ENCODE data around the gene PRDM5.

PRDM5 gene

GRCh38 chr4:120922381-120923206, at the start of gene PRDM5:
Gene PRDM5 (minus strand): TSS chr4:120922726. CDS start chr4:120922608, 118 bp downstream.
- DNase-seq = peak in 4 of 6 experiments; percentile 4 to 46 (median 28)

GRCh38 chr4:120971884-120972283, 49.4 kb upstream of the PRDM5 start:
- no peak for DNase-seq

- DNase-seq = no peak
Observed at GRCh38 chr4:120965938-120966337, 43.4 kb upstream of the PRDM5 start.

- no peak for DNase-seq
Observed at GRCh38 chr4:120964596-120964995, 42.1 kb upstream of the PRDM5 start.

- no peak for DNase-seq
Observed at GRCh38 chr4:120963449-120963848, 40.9 kb upstream of the PRDM5 start.

- DNase-seq = no peak
Observed at GRCh38 chr4:120960656-120961267, 38.2 kb upstream of the PRDM5 start.

- DNase-seq = no peak
Observed at GRCh38 chr4:120948382-120948781, 25.9 kb upstream of the PRDM5 start.

DNA sequence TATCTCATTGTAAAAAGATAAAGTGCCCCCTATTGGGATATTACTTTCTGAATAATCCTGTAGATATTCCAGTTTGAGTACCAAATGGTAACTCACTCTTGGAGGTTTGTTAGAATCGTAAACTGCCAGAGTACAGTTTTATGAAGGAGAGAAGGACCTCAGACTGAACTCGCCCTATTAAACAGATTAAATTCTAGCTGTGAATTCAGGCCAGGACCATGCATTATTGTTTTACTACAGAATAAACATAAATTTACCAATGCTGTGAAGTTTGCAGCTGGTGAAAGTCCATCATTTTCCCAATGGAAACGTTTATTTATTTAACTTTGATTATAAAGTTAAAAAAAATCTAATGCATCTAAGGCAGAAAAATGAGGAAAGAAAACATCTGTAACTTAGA, 20.2 kb upstream of the PRDM5 start:
- no peak for DNase-seq

GRCh38 chr4:120940547-120940946, 18.0 kb upstream of the PRDM5 start:
- DNase-seq = no peak

- DNase-seq = no peak
Observed at GRCh38 chr4:120939693-120940092, 17.2 kb upstream of the PRDM5 start.

GRCh38 chr4:120929847-120930246, 7.3 kb upstream of the PRDM5 start:
- DNase-seq = no peak

GRCh38 chr4:120927801-120928409, 5.4 kb upstream of the PRDM5 start:
- DNase-seq = no peak

DNA sequence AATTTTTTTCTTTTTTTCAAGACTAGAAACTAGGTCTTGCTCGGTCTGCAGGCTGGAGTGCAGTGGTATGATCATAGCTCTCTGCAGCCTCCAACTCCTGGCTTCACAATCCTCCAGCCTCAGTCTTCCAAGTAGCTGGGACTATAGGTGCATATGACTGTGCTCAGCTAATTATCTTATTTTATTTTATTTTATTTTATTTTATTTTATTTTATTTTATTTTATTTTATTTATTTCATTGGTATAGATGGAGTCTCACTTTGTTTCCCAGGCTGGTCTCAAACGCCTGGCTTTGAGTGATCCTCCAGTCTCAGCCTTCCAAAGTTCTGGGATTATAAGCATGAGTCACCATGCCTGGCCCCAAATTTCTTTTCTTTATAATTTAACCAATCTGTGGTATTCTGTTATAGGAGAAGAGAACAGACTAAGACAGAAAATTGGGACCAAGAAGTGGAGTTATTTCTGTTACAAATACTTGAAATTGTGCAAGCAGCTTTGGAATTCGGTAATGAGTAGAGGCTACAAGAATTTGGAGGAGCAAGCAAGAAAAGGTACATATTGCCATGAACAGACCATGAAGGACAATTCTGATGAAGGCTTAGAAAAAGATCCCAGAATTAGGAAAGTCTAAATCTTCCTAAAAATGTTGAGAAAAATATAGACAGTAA, 4.0 kb upstream of the PRDM5 start:
- DNase-seq = no peak

GRCh38 chr4:120924931-120925330, 2.4 kb upstream of the PRDM5 start:
- DNase-seq = no peak

DNA sequence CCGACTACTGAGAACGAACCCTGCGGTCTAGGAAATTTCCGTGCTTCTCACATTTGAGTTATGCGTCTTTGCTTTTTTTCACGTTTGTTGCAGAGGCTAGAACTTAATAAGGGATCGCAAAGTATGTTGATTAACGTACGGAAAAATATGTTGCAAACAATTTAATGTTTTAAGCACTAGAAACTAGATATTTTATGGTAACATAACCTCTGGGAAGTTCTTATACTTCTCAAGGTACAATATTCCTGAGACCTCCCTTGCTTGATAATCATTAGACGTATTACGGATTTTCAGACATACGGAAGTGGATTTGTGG, 639 bp upstream of the PRDM5 start:
- DNase-seq = no peak

DNA sequence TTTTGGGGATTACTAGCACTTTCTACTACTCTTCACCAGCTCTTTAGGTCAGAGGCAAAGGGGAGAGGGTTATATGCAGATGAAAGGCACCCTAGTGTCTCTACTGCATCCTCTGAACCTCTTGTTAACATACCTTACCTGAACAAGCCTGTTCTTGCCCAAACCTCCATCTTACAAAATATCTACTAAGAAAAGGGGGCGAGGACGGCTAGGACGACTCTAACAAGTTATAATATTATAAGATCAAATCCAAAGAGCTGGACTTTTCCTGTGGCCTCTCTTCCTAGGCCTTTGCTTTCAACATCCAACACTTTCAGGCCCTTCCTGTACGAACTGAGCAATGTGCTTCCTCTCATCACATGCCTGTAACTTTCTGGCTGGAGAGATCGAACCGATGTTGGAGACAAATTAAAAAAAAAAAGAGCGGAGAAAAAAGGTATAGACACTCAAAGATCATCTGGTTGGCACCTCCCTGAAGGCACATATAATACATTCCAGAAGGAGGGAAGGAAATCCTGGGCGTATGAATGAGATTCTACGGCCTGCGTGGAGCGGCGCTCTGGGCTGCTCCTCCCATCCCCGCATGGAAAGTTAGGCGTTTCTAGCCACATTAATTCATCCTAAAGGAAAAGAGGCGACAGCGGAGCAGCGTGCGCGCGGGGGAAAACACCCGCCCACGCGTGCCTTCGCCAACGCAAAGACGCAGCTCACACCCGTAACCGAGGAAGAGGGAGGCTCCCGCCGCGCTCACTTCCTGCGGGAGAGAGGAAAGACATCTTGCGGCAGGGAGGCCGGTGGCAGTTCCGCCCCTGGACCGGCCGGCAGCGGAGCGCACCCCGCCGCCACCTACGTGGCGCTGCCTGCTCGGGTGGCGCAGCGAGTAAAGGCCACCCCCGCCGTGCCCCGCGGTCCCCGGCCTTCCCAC, 808 bp downstream of the PRDM5 start:
- DNase-seq = peak in 4 of 6 experiments; percentile 11 to 46 (median 30)

- DNase-seq = no peak
Observed at GRCh38 chr4:120920666-120921065, 1.9 kb downstream of the PRDM5 start.

DNA sequence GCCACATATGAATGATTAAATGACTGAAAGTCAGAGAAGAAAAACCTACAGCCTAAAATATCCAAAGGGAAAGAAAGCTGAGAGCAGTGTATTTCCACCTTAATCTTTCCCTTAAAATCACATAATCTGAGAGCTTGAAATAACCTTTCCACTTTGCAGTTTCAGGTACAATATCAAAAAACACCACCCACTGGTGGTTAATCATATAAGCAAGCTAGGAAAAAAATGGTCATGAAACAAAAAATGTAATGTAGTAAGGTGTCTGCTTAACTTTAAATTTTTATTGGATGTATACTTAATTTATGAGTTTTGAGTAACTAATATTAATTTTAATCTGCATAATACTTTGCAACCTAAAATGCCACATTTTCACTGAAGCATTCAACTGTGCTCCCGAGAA, 3.2 kb downstream of the PRDM5 start:
- DNase-seq = no peak

DNA sequence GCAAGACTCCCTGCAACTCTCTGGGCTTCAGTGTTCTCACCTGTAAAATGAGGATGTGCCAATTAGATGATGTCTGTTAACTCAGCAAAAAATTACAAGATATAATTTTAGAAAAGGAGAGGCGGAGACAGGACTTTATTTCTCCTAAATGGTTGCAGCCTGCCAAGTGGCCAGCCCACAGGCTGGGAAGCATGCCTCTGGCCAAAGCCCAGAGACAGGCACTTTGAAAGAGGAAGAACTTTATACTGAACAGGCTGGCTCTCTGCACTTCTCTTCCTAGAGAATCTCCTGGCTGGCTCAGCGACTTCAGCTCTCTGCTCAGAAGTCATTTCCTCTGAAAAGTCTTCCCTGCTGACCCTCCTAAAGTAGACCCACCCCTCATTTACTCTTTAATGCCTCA, 3.7 kb downstream of the PRDM5 start:
- no peak for DNase-seq

- no peak for DNase-seq
Observed at GRCh38 chr4:120918092-120918491, 4.4 kb downstream of the PRDM5 start.

DNA sequence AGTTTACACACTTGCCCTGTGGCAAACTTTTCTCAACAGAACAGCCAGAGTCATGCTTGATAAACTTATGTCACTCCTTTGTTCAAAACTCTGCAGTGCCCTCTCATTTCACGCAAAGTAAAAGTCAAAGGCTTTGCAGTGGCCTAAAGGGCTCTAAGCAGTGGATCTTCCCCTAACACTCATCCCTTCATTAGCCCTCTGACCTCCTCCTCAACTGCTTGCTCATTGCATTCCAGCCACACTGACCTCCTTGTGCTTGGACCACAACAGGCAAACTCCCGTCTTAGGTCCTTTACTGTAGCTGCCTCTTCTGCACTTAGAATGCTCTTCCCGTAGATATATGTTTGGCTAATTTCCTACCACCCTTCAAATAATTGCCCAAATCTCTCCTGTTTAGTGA, 5.6 kb downstream of the PRDM5 start:
- no peak for DNase-seq

DNA sequence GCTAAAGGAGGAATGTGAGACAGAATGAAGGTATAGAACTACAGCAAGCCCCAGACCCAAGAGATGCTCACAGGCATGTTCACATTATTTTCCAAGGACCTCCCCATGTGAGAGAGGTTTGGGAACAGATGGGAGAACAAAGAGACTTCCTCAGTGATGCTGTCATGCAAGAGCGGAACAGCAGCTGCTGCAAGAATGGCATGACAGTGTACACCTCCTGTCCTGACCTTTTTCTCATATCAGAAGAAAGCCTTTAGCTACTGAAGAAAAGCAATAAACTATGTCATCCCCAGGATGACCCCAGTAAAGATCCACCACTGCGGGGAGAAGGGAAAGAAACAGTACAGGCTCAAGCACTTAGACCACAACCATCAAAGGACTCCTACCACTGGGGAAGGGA, 7.2 kb downstream of the PRDM5 start:
- DNase-seq = no peak

DNA sequence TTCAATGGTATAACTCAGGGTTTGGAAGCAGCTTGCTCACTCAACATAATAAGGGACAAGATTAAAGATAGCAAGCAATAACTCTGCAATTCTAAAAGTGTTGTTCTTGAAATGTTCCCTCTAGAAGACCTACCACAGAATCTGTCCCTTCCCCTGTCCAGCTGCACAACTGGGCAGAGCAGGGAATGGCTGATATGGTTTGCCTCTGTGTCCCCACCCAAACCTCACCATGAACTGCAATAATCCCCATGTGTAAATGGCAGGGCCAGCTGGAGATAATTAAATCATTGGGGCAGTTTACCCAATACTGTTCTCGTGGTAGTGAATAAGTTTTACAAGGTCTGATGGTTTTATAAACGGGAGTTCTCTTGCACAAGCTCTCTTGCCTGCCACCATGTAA, 19.1 kb downstream of the PRDM5 start:
- no peak for DNase-seq

Measured in stimulated activated naive CD4-positive, alpha-beta T cell (primary cell).